IMR-90 (cell line): ENCODE measurements around the gene RNF166. TPM values are rescaled to one million over a fixed set of nuclear protein-coding genes. Genes with fewer than 3 reads are reported as not detected.

Source experiments
- ATAC-seq: fragments of 200-7000 bp; cut with Tn5 transposase; 2 replicates; pipeline ENCODE4 v1.9.1; 2020; ENCODE audit warnings: low read depth, mild to moderate bottlenecking, moderate library complexity
- BruUV-seq: library from RNA; stranded (reverse); fragments of 400-500 nt; replicated peaks from 2 replicates; lab custom pipeline; 2021; lab: Mats Ljungman, UMichigan
- CTCF ChIA-PET: fragments of 300-600 bp; formaldehyde crosslinking; extraction: SDS; loops from one replicate; lab custom pipeline; 2021; ENCODE audit warnings: antibody characterized with exemption; lab: Yijun Ruan, JAX
- POLR2A ChIA-PET: fragments of 300-600 bp; sonication (Branson Sonifier 250); formaldehyde crosslinking; loops from one replicate; lab custom pipeline; 2022; ENCODE audit warnings: antibody characterized with exemption; ENCODE audit not compliant: unreplicated experiment; lab: Charles Lee
- DNase-seq: peaks from one replicate; pipeline ENCODE4 v3.0.0; 2013
- H2AFZ ChIP-seq: replicated peaks from 2 replicates; pipeline ENCODE3; 2013; ENCODE audit warnings: low read length, mild to moderate bottlenecking; ENCODE audit not compliant: poor library complexity
- H2AK5ac ChIP-seq: 2 replicates; pipeline ENCODE4 v1.6.1; 2013; ENCODE audit warnings: low read depth, low read length, inconsistent platforms
- H2AK9ac ChIP-seq: replicated peaks from 2 replicates; pipeline ENCODE3; 2013; ENCODE audit warnings: mild to moderate bottlenecking, low read depth, low read length, moderate library complexity; ENCODE audit not compliant: poor library complexity
- H2BK120ac ChIP-seq: 2 replicates; pipeline ENCODE4 v1.6.1; 2013; ENCODE audit warnings: low read depth, low read length, inconsistent platforms
- H2BK15ac ChIP-seq: 3 replicates; pipeline ENCODE4 v1.6.1; 2013; ENCODE audit warnings: low read depth, low read length, inconsistent platforms
- H2BK20ac ChIP-seq: 2 replicates; pipeline ENCODE4 v1.6.1; 2013; ENCODE audit warnings: low read depth, mild to moderate bottlenecking, inconsistent platforms, low read length, moderate library complexity
- H2BK5ac ChIP-seq: 2 replicates; pipeline ENCODE4 v1.6.1; 2013; ENCODE audit warnings: mild to moderate bottlenecking, low read depth, low read length, inconsistent platforms; ENCODE audit not compliant: poor library complexity, severe bottlenecking
- H3K14ac ChIP-seq: replicated peaks from 2 replicates; pipeline ENCODE4 v1.6.1; 2013; ENCODE audit warnings: low read depth, low read length, inconsistent platforms
- H3K18ac ChIP-seq: 2 replicates; pipeline ENCODE4 v1.6.1; 2013; ENCODE audit warnings: low read depth, low read length, control low read depth
- H3K23ac ChIP-seq: 2 replicates; pipeline ENCODE4 v1.6.1; 2013; ENCODE audit warnings: low read depth, low read length, inconsistent platforms
- H3K27ac ChIP-seq: 2 replicates; pipeline ENCODE4 v1.5.1; 2013; ENCODE audit warnings: mild to moderate bottlenecking, control low read depth, low read length; ENCODE audit not compliant: insufficient read depth
- H3K27me3 ChIP-seq: 2 replicates; pipeline ENCODE4 v1.6.1; 2013; ENCODE audit warnings: low read length; ENCODE audit not compliant: control insufficient read depth, insufficient read depth
- H3K36me3 ChIP-seq: 2 replicates; pipeline ENCODE4 v1.6.1; 2013; ENCODE audit warnings: low read length, mixed read lengths; ENCODE audit not compliant: control insufficient read depth, insufficient read depth
- H3K4ac ChIP-seq: 2 replicates; pipeline ENCODE4 v1.6.1; 2013; ENCODE audit warnings: low read depth, low read length, inconsistent platforms
- H3K4me1 ChIP-seq: 2 replicates; pipeline ENCODE4 v1.6.1; 2013; ENCODE audit warnings: low read length, mixed read lengths; ENCODE audit not compliant: control insufficient read depth, insufficient read depth
- H3K4me2 ChIP-seq: 2 replicates; pipeline ENCODE4 v1.6.1; 2013; ENCODE audit warnings: low read depth, mild to moderate bottlenecking, control low read depth, low read length, moderate library complexity
- H3K4me3 ChIP-seq: 2 replicates; pipeline ENCODE4 v1.5.1; 2013; ENCODE audit warnings: low read depth, mild to moderate bottlenecking, control low read depth, low read length, moderate library complexity; ENCODE audit not compliant: insufficient read depth
- H3K56ac ChIP-seq: 2 replicates; pipeline ENCODE4 v1.6.1; 2013; ENCODE audit warnings: low read length, inconsistent platforms; ENCODE audit not compliant: insufficient read depth; ENCODE audit errors: extremely low read depth
- H3K79me1 ChIP-seq, 2 experiments: 2 replicates each; pipeline ENCODE4 v1.6.1; 2013; ENCODE audit warnings: low read length in 2 of 2, inconsistent platforms in 1 of 2, low read depth in 1 of 2
- H3K9ac ChIP-seq: 2 replicates; pipeline ENCODE4 v1.6.1; 2013; ENCODE audit warnings: low read depth, low read length, control low read depth
- H3K9me1 ChIP-seq: 2 replicates; pipeline ENCODE4 v1.6.1; 2013; ENCODE audit warnings: low read length, inconsistent platforms; ENCODE audit not compliant: insufficient read depth
- H3K9me3 ChIP-seq: 2 replicates; pipeline ENCODE4 v1.6.1; 2013; ENCODE audit warnings: low read length; ENCODE audit not compliant: control insufficient read depth, insufficient read depth
- H4K20me1 ChIP-seq: 2 replicates; pipeline ENCODE4 v1.6.1; 2013; ENCODE audit warnings: low read length, inconsistent platforms; ENCODE audit not compliant: insufficient read depth
- H4K5ac ChIP-seq: 2 replicates; pipeline ENCODE4 v1.6.1; 2013; ENCODE audit warnings: mild to moderate bottlenecking, low read depth, low read length, control low read depth
- H4K8ac ChIP-seq, 2 experiments: 2 replicates each; pipeline ENCODE4 v1.6.1; 2013; ENCODE audit warnings: low read depth in 2 of 2, low read length in 2 of 2, control low read depth in 1 of 2, inconsistent platforms in 1 of 2
- H4K91ac ChIP-seq: 2 replicates; pipeline ENCODE4 v1.6.1; 2013; ENCODE audit warnings: low read depth, low read length, inconsistent platforms; ENCODE audit not compliant: insufficient read depth
- BHLHE40 ChIP-seq: fragments of 150-350 bp; IDR thresholded peaks from 2 replicates; pipeline ENCODE4 v1.6.1; 2016; ENCODE audit warnings: mild to moderate bottlenecking, low read depth, low read length
- CEBPB ChIP-seq: IDR thresholded peaks from 2 replicates; pipeline ENCODE4 v1.6.1; 2012; ENCODE audit warnings: low read depth, low read length, improper control_type of control experiment
- CHD1 ChIP-seq: IDR thresholded peaks from 2 replicates; pipeline ENCODE4 v1.6.1; 2012; ENCODE audit warnings: low read depth, low read length, improper control_type of control experiment
- FOS ChIP-seq: fragments of 150-350 bp; IDR thresholded peaks from 2 replicates; pipeline ENCODE4 v1.6.1; 2016; ENCODE audit warnings: low read depth, low read length
- MAFK ChIP-seq: IDR thresholded peaks from 2 replicates; pipeline ENCODE4 v1.6.1; 2012; ENCODE audit warnings: low read depth, low read length, improper control_type of control experiment
- MAZ ChIP-seq: IDR thresholded peaks from 2 replicates; pipeline ENCODE4 v1.6.1; 2012; ENCODE audit warnings: low read depth, mild to moderate bottlenecking, low read length, improper control_type of control experiment, moderate library complexity, borderline replicate concordance
- MXI1 ChIP-seq: IDR thresholded peaks from 2 replicates; pipeline ENCODE4 v1.6.1; 2012; ENCODE audit warnings: low read depth, mild to moderate bottlenecking, low read length, moderate library complexity, borderline replicate concordance
- NFE2L2 ChIP-seq: fragments of 150-350 bp; IDR thresholded peaks from 2 replicates; pipeline ENCODE4 v1.6.1; 2016; ENCODE audit warnings: low read depth, mild to moderate bottlenecking, low read length
- POLR2A ChIP-seq: IDR thresholded peaks from 2 replicates; pipeline ENCODE4 v1.6.1; 2012; ENCODE audit warnings: mild to moderate bottlenecking, low read depth, low read length
- RAD21 ChIP-seq: IDR thresholded peaks from 2 replicates; pipeline ENCODE4 v1.6.1; 2012; ENCODE audit warnings: low read length, improper control_type of control experiment
- RCOR1 ChIP-seq: IDR thresholded peaks from 2 replicates; pipeline ENCODE4 v1.6.1; 2012; ENCODE audit warnings: mild to moderate bottlenecking, low read length, improper control_type of control experiment; ENCODE audit not compliant: insufficient replicate concordance
- RFX5 ChIP-seq: IDR thresholded peaks from 2 replicates; pipeline ENCODE4 v1.8.0; 2012; ENCODE audit warnings: low read depth, mild to moderate bottlenecking, low read length, moderate library complexity
- SMC3 ChIP-seq: fragments of 150-350 bp; IDR thresholded peaks from 2 replicates; pipeline ENCODE4 v1.6.1; 2016; ENCODE audit warnings: low read depth, mild to moderate bottlenecking, antibody characterized with exemption, low read length, moderate library complexity
- WGBS, 2 experiments: methylation state at CpG; one replicate each; pipeline versions ENCODE4 v1.1.5 to v1.1.7; 2013; ENCODE audit warnings: missing lambda C conversion rate in 2 of 2; ENCODE audit not compliant: insufficient read length in 1 of 2; ENCODE audit errors: extremely low coverage in 2 of 2; 5-methylcytosine and 5-hydroxymethylcytosine counted together
- dilution Hi-C: fragments of 300-500 bp; cut with HindIII; formaldehyde crosslinking; loops from one replicate; pipeline ENCODE4 v1.14.3; 2018; ENCODE audit warnings: low sequenced_read_pairs; ENCODE audit not compliant: unreplicated experiment
- in situ Hi-C: fragments of 300-500 bp; cut with MboI; formaldehyde crosslinking; loops from 3 replicates; pipeline ENCODE4 v1.14.3; 2019; ENCODE audit warnings: low sequenced_read_pairs, inconsistent platforms, mixed read lengths
- intact Hi-C: fragments of 100-400 bp; cut with micrococcal nuclease; formaldehyde crosslinking; loops from 2 replicates; pipeline ENCODE4 v1.10.0; 2022
- polyA plus RNA-seq, 3 experiments: library from polyadenylated mRNA; depleted of rRNA; stranded (reverse); fragments of >200 nt; gene quantifications; 2 replicates each; pipeline ENCODE4 v1.2.3, GENCODE V29; 2012; ENCODE audit warnings: low replicate concordance in 1 of 3
- total RNA-seq: library from RNA; depleted of rRNA; stranded (reverse); fragments of >200 nt; gene quantifications from 2 replicates; pipeline ENCODE4 v1.2.3, GENCODE V29; 2012
- TF ChIP-seq, protein P1 (sequence below): conservative IDR thresholded peaks from 2 replicates; pipeline ENCODE4 v1.5.1; 2012; ENCODE audit warnings: mild to moderate bottlenecking, low read depth, low read length, improper control_type of control experiment
- TF ChIP-seq, protein P2 (sequence below): fragments of 150-350 bp; IDR thresholded peaks from 2 replicates; pipeline ENCODE4 v1.6.1; 2017; ENCODE audit warnings: mild to moderate bottlenecking, antibody characterized with exemption, low read length, low read depth
- TF ChIP-seq, protein P3 (sequence below): fragments of 150-350 bp; IDR thresholded peaks from 2 replicates; pipeline ENCODE4 v1.6.1; 2016; ENCODE audit warnings: low read depth, mild to moderate bottlenecking, low read length, moderate library complexity, borderline replicate concordance

RNF166 gene
- total and polyA plus RNA-seq, 2 of the 4 experiments (the other 2 are of a cell fraction), result 8.1 to 17.4 TPM

DNA sequence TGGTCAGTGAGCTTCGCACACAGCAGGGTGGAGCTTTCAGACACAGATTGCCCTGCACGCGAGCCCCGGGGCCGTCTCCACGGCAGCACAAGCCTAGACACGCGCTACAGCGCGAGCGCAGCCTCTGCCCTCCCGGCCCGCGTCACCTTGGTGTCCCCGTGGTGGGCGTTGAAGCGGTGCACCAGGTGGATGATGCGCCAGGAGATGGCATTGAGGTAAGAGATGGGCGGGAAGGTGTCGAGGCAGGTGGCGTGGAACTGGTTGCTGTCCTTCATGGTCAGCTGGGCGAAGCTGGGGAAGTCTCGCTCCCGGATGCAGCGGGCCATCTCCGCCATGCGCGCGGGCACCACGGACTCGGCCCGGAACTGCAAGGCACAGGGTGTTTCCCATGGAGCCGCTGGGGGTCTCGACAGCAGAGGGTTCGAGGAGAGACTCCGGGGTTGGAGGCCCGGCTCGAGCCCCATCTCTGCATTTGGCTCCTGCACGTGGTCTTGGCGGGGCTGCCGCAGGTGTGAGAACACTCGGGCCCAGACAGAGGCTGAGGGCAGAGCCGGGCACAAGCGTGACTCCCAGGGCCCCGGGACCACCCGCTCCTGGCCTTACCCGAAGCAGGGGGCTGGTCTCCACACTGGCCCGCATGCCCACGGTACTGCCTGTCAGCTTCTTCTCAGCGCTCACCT lies 51.0 kb downstream of the RNF166 start:
- dilution Hi-C loops, result no loop called here
- in situ Hi-C loops, result no loop called here

More for the DNA sequence above, 51.0 kb downstream of the RNF166 start:
- no peak overlapping the region for H3K9ac ChIP-seq
- H2AK9ac ChIP-seq, result no peak overlapping the region
- BruUV-seq, result no TSS peak
- intact Hi-C loops, result no loop called here
- H2BK120ac ChIP-seq, result no peak overlapping the region
- H2BK20ac ChIP-seq, result no peak overlapping the region
- no peak overlapping the region for H3K18ac ChIP-seq
- H3K23ac ChIP-seq, result no peak overlapping the region
- H2BK15ac ChIP-seq, result no peak overlapping the region
- WGBS, 2 experiments, result 96% methylated on average over 43 of the region's 50 CpGs; no CpG with 5 or more reads in 1 of the 2 experiments
- no peaks in the 10 kb centered on the region for H3K9me3 ChIP-seq
- H4K20me1 ChIP-seq, result peaks cover 5% of the 10 kb centered on the region; the same call in 1 of the 2 replicates
- DNase-seq (no peak), ATAC-seq (no peak)
- H3K4ac ChIP-seq, result no peak overlapping the region
- peaks cover 13% of the 10 kb centered on the region for H3K36me3 ChIP-seq
- no peak overlapping the region for H4K91ac ChIP-seq
- no peak overlapping the region for H2AK5ac ChIP-seq
- H4K8ac ChIP-seq, result no peak overlapping the region
- H2AFZ ChIP-seq, result no peak overlapping the region
- no peak overlapping the region for H4K5ac ChIP-seq
- no peaks in the 10 kb centered on the region for H3K9me1 ChIP-seq
- H2BK5ac ChIP-seq, result no peak overlapping the region
- POLR2A ChIA-PET, result no interaction called here
- H3K27me3 ChIP-seq, result no peaks in the 10 kb centered on the region
- no peak overlapping the region for H3K4me3 ChIP-seq
- H3K14ac ChIP-seq, result no peak overlapping the region
- CTCF ChIA-PET, result no interaction called here
- TF ChIP-seq POLR2A, result no peak
- no peak for TF ChIP-seq FOS
- TF ChIP-seq NFE2L2, result no peak
- no peak for TF ChIP-seq MAFK
- no peak for TF ChIP-seq BHLHE40
- no peak for TF ChIP-seq MXI1
- TF ChIP-seq, protein P1, sequence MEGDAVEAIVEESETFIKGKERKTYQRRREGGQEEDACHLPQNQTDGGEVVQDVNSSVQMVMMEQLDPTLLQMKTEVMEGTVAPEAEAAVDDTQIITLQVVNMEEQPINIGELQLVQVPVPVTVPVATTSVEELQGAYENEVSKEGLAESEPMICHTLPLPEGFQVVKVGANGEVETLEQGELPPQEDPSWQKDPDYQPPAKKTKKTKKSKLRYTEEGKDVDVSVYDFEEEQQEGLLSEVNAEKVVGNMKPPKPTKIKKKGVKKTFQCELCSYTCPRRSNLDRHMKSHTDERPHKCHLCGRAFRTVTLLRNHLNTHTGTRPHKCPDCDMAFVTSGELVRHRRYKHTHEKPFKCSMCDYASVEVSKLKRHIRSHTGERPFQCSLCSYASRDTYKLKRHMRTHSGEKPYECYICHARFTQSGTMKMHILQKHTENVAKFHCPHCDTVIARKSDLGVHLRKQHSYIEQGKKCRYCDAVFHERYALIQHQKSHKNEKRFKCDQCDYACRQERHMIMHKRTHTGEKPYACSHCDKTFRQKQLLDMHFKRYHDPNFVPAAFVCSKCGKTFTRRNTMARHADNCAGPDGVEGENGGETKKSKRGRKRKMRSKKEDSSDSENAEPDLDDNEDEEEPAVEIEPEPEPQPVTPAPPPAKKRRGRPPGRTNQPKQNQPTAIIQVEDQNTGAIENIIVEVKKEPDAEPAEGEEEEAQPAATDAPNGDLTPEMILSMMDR, result no peak
- TF ChIP-seq RAD21, result no peak
- TF ChIP-seq CHD1, result no peak
- TF ChIP-seq, protein P2, sequence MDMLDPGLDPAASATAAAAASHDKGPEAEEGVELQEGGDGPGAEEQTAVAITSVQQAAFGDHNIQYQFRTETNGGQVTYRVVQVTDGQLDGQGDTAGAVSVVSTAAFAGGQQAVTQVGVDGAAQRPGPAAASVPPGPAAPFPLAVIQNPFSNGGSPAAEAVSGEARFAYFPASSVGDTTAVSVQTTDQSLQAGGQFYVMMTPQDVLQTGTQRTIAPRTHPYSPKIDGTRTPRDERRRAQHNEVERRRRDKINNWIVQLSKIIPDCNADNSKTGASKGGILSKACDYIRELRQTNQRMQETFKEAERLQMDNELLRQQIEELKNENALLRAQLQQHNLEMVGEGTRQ, result no peak
- no peak for TF ChIP-seq RFX5
- TF ChIP-seq MAZ, result no peak
- TF ChIP-seq CEBPB, result no peak
- TF ChIP-seq, protein P3, sequence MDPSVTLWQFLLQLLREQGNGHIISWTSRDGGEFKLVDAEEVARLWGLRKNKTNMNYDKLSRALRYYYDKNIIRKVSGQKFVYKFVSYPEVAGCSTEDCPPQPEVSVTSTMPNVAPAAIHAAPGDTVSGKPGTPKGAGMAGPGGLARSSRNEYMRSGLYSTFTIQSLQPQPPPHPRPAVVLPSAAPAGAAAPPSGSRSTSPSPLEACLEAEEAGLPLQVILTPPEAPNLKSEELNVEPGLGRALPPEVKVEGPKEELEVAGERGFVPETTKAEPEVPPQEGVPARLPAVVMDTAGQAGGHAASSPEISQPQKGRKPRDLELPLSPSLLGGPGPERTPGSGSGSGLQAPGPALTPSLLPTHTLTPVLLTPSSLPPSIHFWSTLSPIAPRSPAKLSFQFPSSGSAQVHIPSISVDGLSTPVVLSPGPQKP, result no peak
- TF ChIP-seq SMC3, result no peak
- TF ChIP-seq RCOR1, result no peak
- H3K79me1 ChIP-seq, result peaks cover 0 to 26% of the 10 kb centered on the region in 2 experiments; a peak in 3 of 4 replicates
- H3K56ac ChIP-seq, result no peak overlapping the region
- H3K27ac ChIP-seq, result no peak overlapping the region
- no peak overlapping the region for H3K4me2 ChIP-seq
- H3K4me1 ChIP-seq, result peaks cover 5% of the 10 kb centered on the region; the same call in 1 of the 2 replicates
